Breast epithelium (tissue), 4 donors: Measurements from ENCODE around the gene TSPAN4. TPM values are rescaled to one million over a fixed set of nuclear protein-coding genes. Genes with fewer than 3 reads are reported as not detected.

Experiments
- DNase-seq, 2 donors: peaks; one replicate each; pipeline ENCODE4 v3.0.0-alpha.2; 2019; ENCODE audit warnings: low spot score in 2 of 2
- H3K27ac ChIP-seq, 2 donors: fragments of 200-600 bp; sonication (generic) in 1 of 2; one replicate each; pipeline ENCODE4 v1.5.1; 2016 to 2019; ENCODE audit warnings: mild to moderate bottlenecking in 1 of 2
- H3K27me3 ChIP-seq, 2 donors: fragments of 200-600 bp; sonication (generic) in 1 of 2; one replicate each; pipeline versions ENCODE4 v1.5.1 to v1.6.0; 2017 to 2019; ENCODE audit warnings: control low read depth in 1 of 2, mild to moderate bottlenecking in 1 of 2
- H3K36me3 ChIP-seq: fragments of 200-600 bp; one replicate; pipeline ENCODE4 v1.5.1; 2019
- H3K4me1 ChIP-seq, 2 donors: fragments of 200-600 bp; sonication (generic); one replicate each; pipeline ENCODE4 v1.5.1; 2016 to 2019; ENCODE audit warnings: control low read depth in 1 of 2
- H3K4me3 ChIP-seq, 3 donors: fragments of 200-600 bp; sonication (generic); 1 replicate in 2 of 3; 2 replicates in 1 of 3; pipeline ENCODE4 v1.5.1; 2016 to 2019; ENCODE audit warnings: mild to moderate bottlenecking in 3 of 3, moderate library complexity in 2 of 3
- H3K9me3 ChIP-seq, 2 donors: fragments of 200-600 bp; sonication (generic) in 1 of 2; one replicate each; pipeline ENCODE4 v1.5.1; 2016 to 2019; ENCODE audit warnings: control low read depth in 1 of 2
- POLR2A ChIP-seq: fragments of 450-650 bp; IDR thresholded peaks from one replicate; pipeline ENCODE4 v1.6.1; 2016; ENCODE audit warnings: antibody characterized with exemption, mild to moderate bottlenecking, moderate library complexity
- POLR2AphosphoS5 ChIP-seq, 3 donors: sonication (generic); formaldehyde crosslinking; IDR thresholded peaks; one replicate each; pipeline ENCODE4 v1.6.1; 2017; ENCODE audit warnings: antibody characterized with exemption in 3 of 3
- intact Hi-C: fragments of 100-400 bp; cut with DNase I; formaldehyde crosslinking; loops from one replicate; pipeline ENCODE4 v1.15.1; 2023; ENCODE audit warnings: low total_unique reads
- total RNA-seq, 3 donors: library from RNA; depleted of rRNA; stranded (reverse); fragments of >200 nt; gene quantifications; one replicate each; pipeline ENCODE4 v1.1.0, GENCODE V29; 2016
- TF ChIP-seq, protein P1 (sequence below), 3 donors: fragments of 450-650 bp; IDR thresholded peaks; one replicate each; pipeline ENCODE4 v1.5.1; 2016 to 2017; ENCODE audit warnings: antibody characterized with exemption in 3 of 3, mild to moderate bottlenecking in 3 of 3, moderate library complexity in 3 of 3

TSPAN4 gene
- total RNA-seq, 3 donors from 2014 or later: 72.4 to 217 (median 107) TPM

DNA sequence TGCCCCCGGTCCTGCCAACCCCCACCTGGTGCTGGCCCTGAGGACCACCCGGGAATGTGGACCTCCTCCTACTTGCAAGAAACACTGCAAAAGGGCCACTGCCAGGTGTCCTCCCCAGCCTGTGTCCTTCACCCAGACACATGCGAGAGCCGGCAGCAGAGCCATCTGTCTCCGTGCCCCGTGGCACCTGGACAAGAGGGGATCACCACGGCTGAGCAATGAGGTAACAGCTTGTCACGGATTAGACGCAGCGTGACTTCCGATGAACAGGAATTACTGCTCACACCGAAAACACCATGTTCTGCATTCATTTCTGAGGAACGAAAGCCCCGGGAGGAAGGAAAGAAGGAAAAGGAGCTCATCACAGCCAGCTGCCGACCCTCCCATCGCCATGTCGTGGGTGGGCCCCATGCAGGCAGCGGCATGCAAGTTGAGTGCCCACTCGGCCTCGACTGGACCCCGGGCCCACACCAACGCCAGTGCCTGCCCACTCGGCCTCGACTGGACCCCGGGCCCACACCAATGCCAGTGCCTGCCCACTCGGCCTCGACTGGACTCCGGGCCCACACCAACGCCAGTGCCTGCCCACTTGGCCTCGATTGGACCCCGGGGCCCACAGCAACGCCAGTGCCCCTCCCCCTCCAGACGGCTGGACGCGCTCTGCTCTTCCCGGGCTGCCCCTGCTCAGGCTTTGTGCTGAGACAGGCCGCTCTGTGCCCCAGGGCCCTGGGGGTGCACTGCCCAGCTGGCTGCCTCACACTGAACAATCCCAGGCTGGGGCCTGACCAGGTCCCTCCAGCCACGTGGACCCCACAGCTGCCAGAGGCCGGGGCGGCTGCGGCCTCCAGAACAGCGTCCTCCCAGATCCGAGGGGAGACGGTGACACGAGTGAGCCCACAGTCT, 45.9 kb downstream of the TSPAN4 start:
- H3K27ac ChIP-seq: no peak overlapping the region
- TF ChIP-seq POLR2A (no peak), POLR2AphosphoS5 (IDR thresholded peaks at IDR 0.05) (no peak)
- TF ChIP-seq, protein P1, sequence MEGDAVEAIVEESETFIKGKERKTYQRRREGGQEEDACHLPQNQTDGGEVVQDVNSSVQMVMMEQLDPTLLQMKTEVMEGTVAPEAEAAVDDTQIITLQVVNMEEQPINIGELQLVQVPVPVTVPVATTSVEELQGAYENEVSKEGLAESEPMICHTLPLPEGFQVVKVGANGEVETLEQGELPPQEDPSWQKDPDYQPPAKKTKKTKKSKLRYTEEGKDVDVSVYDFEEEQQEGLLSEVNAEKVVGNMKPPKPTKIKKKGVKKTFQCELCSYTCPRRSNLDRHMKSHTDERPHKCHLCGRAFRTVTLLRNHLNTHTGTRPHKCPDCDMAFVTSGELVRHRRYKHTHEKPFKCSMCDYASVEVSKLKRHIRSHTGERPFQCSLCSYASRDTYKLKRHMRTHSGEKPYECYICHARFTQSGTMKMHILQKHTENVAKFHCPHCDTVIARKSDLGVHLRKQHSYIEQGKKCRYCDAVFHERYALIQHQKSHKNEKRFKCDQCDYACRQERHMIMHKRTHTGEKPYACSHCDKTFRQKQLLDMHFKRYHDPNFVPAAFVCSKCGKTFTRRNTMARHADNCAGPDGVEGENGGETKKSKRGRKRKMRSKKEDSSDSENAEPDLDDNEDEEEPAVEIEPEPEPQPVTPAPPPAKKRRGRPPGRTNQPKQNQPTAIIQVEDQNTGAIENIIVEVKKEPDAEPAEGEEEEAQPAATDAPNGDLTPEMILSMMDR (IDR thresholded peaks at IDR 0.05): no peak
- DNase-seq: no peak
- intact Hi-C loops: no loop called here
- H3K4me1 ChIP-seq: no peaks in the 10 kb centered on the region
- H3K27me3 ChIP-seq: no peaks in the 10 kb centered on the region
- H3K4me3 ChIP-seq: no peak overlapping the region
- no peaks in the 10 kb centered on the region for H3K9me3 ChIP-seq
- no peaks in the 10 kb centered on the region for H3K36me3 ChIP-seq

DNA sequence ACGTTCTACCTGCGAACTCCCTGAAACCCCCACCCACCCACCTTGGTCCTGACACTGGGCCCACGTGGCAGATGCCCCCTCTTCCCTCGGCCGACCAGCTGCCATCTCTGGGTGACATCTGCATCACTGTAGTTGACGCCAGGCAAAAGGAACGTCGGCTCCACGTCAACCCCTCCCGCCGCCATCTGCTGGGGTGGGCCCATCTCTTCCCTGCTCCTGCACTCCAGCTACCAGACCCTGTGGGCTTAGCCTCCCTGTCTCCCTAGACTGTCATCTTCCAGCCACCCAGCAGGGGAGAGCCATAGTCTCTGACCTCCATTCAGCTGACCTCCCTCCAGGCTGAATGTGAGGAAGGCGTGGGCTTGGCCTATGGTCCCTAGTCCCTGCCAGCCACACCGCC, 46.6 kb downstream of the TSPAN4 start:
- TF ChIP-seq POLR2A: no peak
- TF ChIP-seq, protein P1 (IDR thresholded peaks at IDR 0.05): no peak
- no peak for TF ChIP-seq POLR2AphosphoS5 (IDR thresholded peaks at IDR 0.05)
- Histone ChIP-seq H3K4me3 (no peak overlapping the region), H3K36me3 (no peaks in the 10 kb centered on the region), H3K27ac (no peak overlapping the region), H3K4me1 (no peaks in the 10 kb centered on the region), H3K9me3 (no peaks in the 10 kb centered on the region), H3K27me3 (no peaks in the 10 kb centered on the region)
- no peak for DNase-seq
- intact Hi-C loops: no loop called here

DNA sequence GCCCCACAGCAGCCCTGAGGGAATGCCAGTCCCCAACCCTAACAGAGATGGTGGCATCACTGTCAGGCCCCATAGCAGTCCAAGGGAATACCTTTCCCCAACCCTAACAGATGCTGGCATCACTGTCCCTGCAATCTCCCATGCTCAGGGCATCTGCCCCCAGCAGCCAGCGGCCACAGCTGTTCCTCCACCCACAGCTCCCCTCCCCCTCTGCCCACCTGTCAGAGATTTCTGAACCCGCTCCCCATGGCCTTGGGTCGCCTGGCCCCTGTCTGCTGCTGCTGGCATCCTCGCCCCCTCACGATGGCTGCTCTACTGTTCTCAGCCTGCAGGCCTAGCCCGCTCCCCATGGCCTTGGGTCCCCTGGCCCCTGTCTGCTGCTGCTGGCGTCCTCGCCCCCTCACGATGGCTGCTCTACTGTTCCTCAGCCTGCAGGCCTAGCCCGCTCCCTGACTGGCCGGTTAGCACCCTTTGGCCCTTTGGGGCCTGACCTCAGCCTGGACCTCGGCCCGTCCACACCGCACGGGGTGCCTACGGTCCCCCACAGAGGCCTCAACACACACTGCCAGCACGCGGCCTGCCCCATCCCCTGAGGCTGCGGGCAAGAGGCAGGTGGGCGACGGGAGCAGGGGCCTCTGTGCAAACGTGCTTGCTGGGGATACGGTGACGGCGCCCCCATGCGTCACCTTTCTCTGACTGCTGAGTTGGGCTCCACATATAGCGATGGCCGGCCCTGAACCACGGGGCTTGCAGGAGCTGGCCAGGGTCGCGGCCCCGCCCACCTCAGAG, 47.2 kb downstream of the TSPAN4 start:
- no peak for TF ChIP-seq POLR2AphosphoS5 (IDR thresholded peaks at IDR 0.05)
- TF ChIP-seq POLR2A: no peak
- TF ChIP-seq, protein P1 (IDR thresholded peaks at IDR 0.05): no peak
- H3K36me3 ChIP-seq: no peaks in the 10 kb centered on the region
- no peaks in the 10 kb centered on the region for H3K4me1 ChIP-seq
- no peak overlapping the region for H3K4me3 ChIP-seq
- intact Hi-C loops: no loop called here
- no peaks in the 10 kb centered on the region for H3K9me3 ChIP-seq
- no peak for DNase-seq
- no peak overlapping the region for H3K27ac ChIP-seq
- H3K27me3 ChIP-seq: no peaks in the 10 kb centered on the region

DNA sequence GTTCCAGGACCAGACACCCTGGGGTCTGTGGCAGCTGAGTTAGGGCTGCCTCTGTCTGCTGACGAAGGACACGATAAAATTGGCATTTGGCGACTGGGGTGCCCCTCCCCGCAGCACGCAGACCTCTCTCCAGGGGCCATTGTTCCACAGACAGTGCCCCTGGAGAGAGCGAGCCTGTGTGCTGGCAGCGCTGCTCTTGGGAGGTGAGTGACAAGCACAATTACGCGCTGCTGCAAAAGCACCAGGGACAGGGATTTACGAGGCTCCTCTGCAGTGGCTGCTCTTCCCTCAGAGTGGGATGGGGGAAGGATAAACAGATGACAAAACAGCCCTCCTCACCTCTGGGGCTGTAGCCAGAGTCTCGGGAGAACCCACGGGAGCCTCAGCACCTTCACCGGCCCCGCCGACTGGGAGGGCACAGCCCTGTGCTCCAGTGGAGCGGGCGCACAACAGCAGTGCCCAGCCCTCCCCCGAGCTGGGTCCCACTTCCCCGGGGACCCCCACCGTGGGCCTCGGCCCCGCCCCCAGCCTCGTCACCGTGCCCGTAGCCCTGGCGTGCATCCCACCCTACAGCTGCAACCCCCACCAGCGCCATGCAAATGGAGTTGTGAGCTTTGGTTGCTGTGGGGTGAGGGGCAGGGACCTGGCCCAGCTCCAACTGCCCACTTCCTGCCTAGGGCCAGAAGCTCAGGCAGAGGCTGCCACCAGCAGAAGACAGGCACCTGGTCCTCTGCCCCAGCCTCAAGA, 48.3 kb downstream of the TSPAN4 start:
- Histone ChIP-seq H3K27ac (no peak overlapping the region), H3K9me3 (no peaks in the 10 kb centered on the region), H3K4me1 (no peaks in the 10 kb centered on the region), H3K4me3 (no peak overlapping the region), H3K27me3 (no peaks in the 10 kb centered on the region), H3K36me3 (no peaks in the 10 kb centered on the region)
- TF ChIP-seq POLR2A (no peak), POLR2AphosphoS5 (IDR thresholded peaks at IDR 0.05) (no peak)
- TF ChIP-seq, protein P1 (IDR thresholded peaks at IDR 0.05): no peak
- intact Hi-C loops: no loop called here
- no peak for DNase-seq
